Tibial nerve (tissue), 4 donors: ENCODE measurements around the gene MOGAT3. TPM values are rescaled to one million over a fixed set of nuclear protein-coding genes. Genes with fewer than 3 reads are reported as not detected.

Experiments used
- DNase-seq, 2 donors: peaks; one replicate each; pipeline ENCODE4 v3.0.0-alpha.2; 2019; ENCODE audit warnings: low spot score in 2 of 2
- H3K27ac ChIP-seq, 4 donors: fragments of 200-600 bp; sonication (generic) in 3 of 4; one replicate each; pipeline ENCODE4 v1.5.1; 2017 to 2019; ENCODE audit warnings: mild to moderate bottlenecking in 1 of 4
- H3K27me3 ChIP-seq, 2 donors: fragments of 200-600 bp; sonication (generic) in 1 of 2; one replicate each; pipeline versions ENCODE4 v1.5.1 to v1.6.0; 2017 to 2019
- H3K36me3 ChIP-seq, 3 donors: fragments of 200-600 bp; sonication (generic); one replicate each; pipeline ENCODE4 v1.5.1; 2018 to 2019
- H3K4me1 ChIP-seq, 4 donors: fragments of 200-600 bp; sonication (generic) in 3 of 4; one replicate each; pipeline ENCODE4 v1.5.1; 2017 to 2019
- H3K4me3 ChIP-seq, 4 donors: fragments of 200-600 bp; sonication (generic) in 3 of 4; one replicate each; pipeline ENCODE4 v1.5.1; 2017 to 2019; ENCODE audit warnings: mild to moderate bottlenecking in 1 of 4, moderate library complexity in 1 of 4
- H3K9me3 ChIP-seq, 4 donors: fragments of 200-600 bp; sonication (generic) in 3 of 4; one replicate each; pipeline ENCODE4 v1.5.1; 2017 to 2019
- CTCF ChIP-seq, 5 experiments: fragments of 200-600 bp in 3 of 5; fragments of 450-650 bp in 2 of 5; sonication (generic) in 3 of 5; IDR thresholded peaks; one replicate each; pipeline ENCODE4 v1.5.1; 2016 to 2019; ENCODE audit warnings: antibody characterized with exemption in 5 of 5, mild to moderate bottlenecking in 3 of 5, moderate library complexity in 2 of 5
- EP300 ChIP-seq, 2 donors: sonication (generic); formaldehyde crosslinking; IDR thresholded peaks; one replicate each; pipeline ENCODE4 v1.6.1; 2017; ENCODE audit warnings: antibody characterized with exemption in 2 of 2, mild to moderate bottlenecking in 1 of 2
- POLR2A ChIP-seq, 2 donors: fragments of 450-650 bp; IDR thresholded peaks; one replicate each; pipeline ENCODE4 v1.6.1; 2017; ENCODE audit warnings: antibody characterized with exemption in 2 of 2, mild to moderate bottlenecking in 2 of 2, moderate library complexity in 2 of 2
- WGBS, 2 donors: methylation state at CpG; one replicate each; pipeline ENCODE4 v1.1.5; 2018; 5-methylcytosine and 5-hydroxymethylcytosine counted together
- small RNA-seq: library from RNA; depleted of rRNA; stranded (forward); fragments of <200 nt; gene quantifications from one replicate; pipeline ENCODE3, GENCODE V24; 2016
- total RNA-seq, 4 donors: library from RNA; depleted of rRNA; stranded (reverse); fragments of >200 nt; gene quantifications; one replicate each; pipeline ENCODE4 v1.1.0, GENCODE V29; 2016

Gene MOGAT3
- total RNA-seq, 4 donors from 2014 or later, result not detected

- peak within 1 kb of the TSS in 2 of 4 donors; percentile 35 to 72 for H3K27ac ChIP-seq
- peak; percentile 85 to 87 for DNase-seq
- H3K9me3 ChIP-seq, result no peaks in the 10 kb centered on the region
- peaks cover 0 to 27% (median under 1%) of the 10 kb centered on the region in 3 donors for H3K36me3 ChIP-seq
- peaks cover 0 to 16% (median 9%) of the 10 kb centered on the region in 4 donors for H3K4me1 ChIP-seq
- H3K4me3 ChIP-seq, result peak within 1 kb of the TSS; percentile 53 to 80 (median 77)
- peaks cover 0 to 4% of the 10 kb centered on the region in 2 donors for H3K27me3 ChIP-seq
- TF ChIP-seq POLR2A (IDR thresholded peaks at IDR 0.05) (peak in 1 of 2 donors; percentile 25), CTCF (IDR thresholded peaks at IDR 0.05) (peak in 1 of 5 experiments; percentile 14), EP300 (IDR thresholded peaks at IDR 0.05) (peak in 1 of 2 donors; percentile 58)
- WGBS, 2 donors, result 3% methylated on average over 33 to 48 of the region's 51 CpGs
Observed at GRCh38 chr7:101153969-101154692, 46.7 kb downstream of the MOGAT3 start, which contains the start of gene AP1S1. Gene AP1S1 (plus strand): TSS chr7:101154476. CDS start chr7:101154515, 39 bp downstream.

- Histone ChIP-seq H3K4me1 (peaks cover 0 to 16% (median 9%) of the 10 kb centered on the region in 4 donors), H3K27me3 (peaks cover 0 to 18% of the 10 kb centered on the region in 2 donors), H3K36me3 (peaks cover 0 to 7% (median 0%) of the 10 kb centered on the region in 3 donors), H3K4me3 (no peak overlapping the region), H3K27ac (no peak overlapping the region), H3K9me3 (no peaks in the 10 kb centered on the region)
- DNase-seq, result no peak
- TF ChIP-seq CTCF (IDR thresholded peaks at IDR 0.05) (no peak), EP300 (IDR thresholded peaks at IDR 0.05) (no peak), POLR2A (IDR thresholded peaks at IDR 0.05) (no peak)
- WGBS, 2 donors, result 83 to 92% methylated on average over 2 of the region's 2 CpGs
Observed at GRCh38 chr7:101151908-101152651, 48.8 kb downstream of the MOGAT3 start.

Small RNA genes within 50 kb of the gene (small RNA-seq; reads per million reads assigned to genes)
- not detected for gene MIR4653

Other genes with a start within 250 kb of the MOGAT3 start
- gene MUC12, start 231.5 kb downstream of the MOGAT3 start, total RNA-seq, result not detected
- not detected for gene MUC17, start 181.0 kb downstream of the MOGAT3 start, total RNA-seq
- 10 to 100 TPM; 18.6 to 32.4 (median 29.5) TPM for gene TRIM56, start 115.6 kb downstream of the MOGAT3 start, total RNA-seq
- gene SERPINE1, start 73.9 kb downstream of the MOGAT3 start, total RNA-seq, result 10 to 100 TPM in 2 of 4 donors, 1 to 10 TPM in 2; 3.3 to 13.9 (median 8.1) TPM
- gene AP1S1, start 46.6 kb downstream of the MOGAT3 start, total RNA-seq, result 10 to 100 TPM; 14.5 to 35.4 (median 22.7) TPM
- 1 to 10 TPM in 1 of 4 donors, not detected in 3; 1.0 TPM for gene VGF, start 35.5 kb downstream of the MOGAT3 start, total RNA-seq
- gene NAT16, start 20.7 kb downstream of the MOGAT3 start, total RNA-seq, result not detected
- 10 to 100 TPM; 42.8 to 82.2 (median 57.8) TPM for gene PLOD3, start 16.5 kb upstream of the MOGAT3 start, total RNA-seq
- gene ZNHIT1, start 17.1 kb upstream of the MOGAT3 start, total RNA-seq, result 100 to 1,000 TPM in 2 of 4 donors, 10 to 100 TPM in 2; 90.5 to 113 (median 99.3) TPM
- 10 to 100 TPM; 12.0 to 34.8 (median 25.6) TPM for gene CLDN15, start 36.8 kb upstream of the MOGAT3 start, total RNA-seq
- 100 to 1,000 TPM; 235 to 371 (median 348) TPM for gene FIS1, start 44.0 kb upstream of the MOGAT3 start, total RNA-seq
- gene IFT22, start 120.8 kb upstream of the MOGAT3 start, total RNA-seq, result 10 to 100 TPM; 18.0 to 25.9 (median 20.6) TPM
- under 1 TPM in 3 of 4 donors, not detected in 1; 0.20 to 0.30 (median 0.21) TPM for gene COL26A1, start 161.8 kb upstream of the MOGAT3 start, total RNA-seq